ENCODE measurements around the gene EXOC6.

- TF ChIP-seq CTCF (IDR thresholded peaks at IDR 0.05; ENCODE audit: poor library complexity, severe bottlenecking) (no peak), MXI1 (conservative IDR thresholded peaks at IDR 0.05; ENCODE audit: poor library complexity, severe bottlenecking) (no peak)
Observed at GRCh38 chr10:92916433-92916832, 68.1 kb downstream of the EXOC6 start.

All from neural cell (in vitro differentiated cells).